CD4-positive, CD25-positive, alpha-beta regulatory T cell (primary cell): ENCODE data around the gene RAB6B. TPM values are rescaled to one million over a fixed set of nuclear protein-coding genes. Genes with fewer than 3 reads are reported as not detected.

ENCODE experiments used
- ATAC-seq, 2 donors: fragments of 150-1000 bp; cut with Tn5 transposase; one replicate each; pipeline ENCODE4 v1.10.0; 2021; ENCODE audit warnings: low read depth in 2 of 2, moderate number of reproducible peaks in 2 of 2, moderate library complexity in 1 of 2
- DNase-seq, 3 donors: peaks; one replicate each; pipeline versions ENCODE4 v3.0.0 to v3.0.0-alpha.2; 2012 to 2022; ENCODE audit warnings: mixed read lengths in 1 of 3
- H3K27ac ChIP-seq: one replicate; pipeline ENCODE4 v1.7.0; 2013; ENCODE audit warnings: mild to moderate bottlenecking, low read length; ENCODE audit not compliant: insufficient read depth, poor library complexity, severe bottlenecking
- H3K27me3 ChIP-seq: one replicate; pipeline ENCODE4 v1.7.0; 2013; ENCODE audit warnings: low read length; ENCODE audit not compliant: control insufficient read depth, insufficient read depth
- H3K36me3 ChIP-seq: one replicate; pipeline ENCODE4 v1.7.0; 2013; ENCODE audit warnings: mild to moderate bottlenecking, low read length, moderate library complexity; ENCODE audit not compliant: control insufficient read depth, insufficient read depth
- H3K4me1 ChIP-seq: 2 replicates; pipeline ENCODE4 v1.7.0; 2013; ENCODE audit warnings: mild to moderate bottlenecking, low read length; ENCODE audit not compliant: insufficient read depth, control insufficient read depth, poor library complexity, severe bottlenecking
- H3K4me3 ChIP-seq: one replicate; pipeline ENCODE4 v1.7.0; 2013; ENCODE audit warnings: low read depth, mild to moderate bottlenecking, low read length, moderate library complexity
- H3K9me3 ChIP-seq, 2 experiments: 1 replicate in 1 of 2; 2 replicates in 1 of 2; pipeline ENCODE4 v1.7.0; 2013; ENCODE audit warnings: low read length in 2 of 2, mild to moderate bottlenecking in 1 of 2, moderate library complexity in 1 of 2; ENCODE audit not compliant: control insufficient read depth in 2 of 2
- H3K27ac Mint-ChIP-seq, 3 donors: one replicate each; pipeline ENCODE4 v1.8.0; 2020 to 2022; ENCODE audit warnings: mild to moderate bottlenecking in 3 of 3, mixed read lengths in 3 of 3, moderate library complexity in 2 of 3
- H3K27me3 Mint-ChIP-seq: one replicate; pipeline ENCODE4 v1.8.0; 2022; ENCODE audit warnings: mild to moderate bottlenecking, mixed read lengths
- H3K36me3 Mint-ChIP-seq: one replicate; pipeline ENCODE4 v1.8.0; 2020; ENCODE audit warnings: mixed read lengths
- H3K4me1 Mint-ChIP-seq, 4 donors: one replicate each; pipeline ENCODE4 v1.8.0; 2020 to 2022; ENCODE audit warnings: mixed read lengths in 4 of 4, mild to moderate bottlenecking in 1 of 4
- H3K4me3 Mint-ChIP-seq, 4 donors: one replicate each; pipeline ENCODE4 v1.8.0; 2020 to 2022; ENCODE audit warnings: mild to moderate bottlenecking in 4 of 4, mixed read lengths in 4 of 4, moderate library complexity in 3 of 4
- H3K9me3 Mint-ChIP-seq, 7 donors: one replicate each; pipeline ENCODE4 v1.8.0; 2020 to 2022; ENCODE audit warnings: mixed read lengths in 7 of 7, mild to moderate bottlenecking in 3 of 7, moderate library complexity in 2 of 7
- polyA plus RNA-seq, 4 donors: library from polyadenylated mRNA; unstranded; fragments of 300-500 nt; fragmentation: Illumina TruSeq; gene quantifications; one replicate each; pipeline ENCODE4 v1.2.3, GENCODE V29; 2021
- total RNA-seq: library from RNA; stranded (reverse); gene quantifications from one replicate; pipeline ENCODE4 v1.2.3, GENCODE V29; 2022

The RAB6B gene
- total and polyA plus RNA-seq, 5 donors from 2014 or later, result 0.16 to 0.94 (median 0.31) TPM

- Mint-ChIP-seq H3K27ac (no peak overlapping the region), H3K4me3 (no peak overlapping the region), H3K27me3 (peaks cover 9% of the 10 kb centered on the region), H3K4me1 (peaks cover 0 to 4% (median 2%) of the 10 kb centered on the region in 4 donors), H3K36me3 (no peaks in the 10 kb centered on the region), H3K9me3 (no peaks in the 10 kb centered on the region)
- no peak overlapping the region for H3K27ac ChIP-seq
- H3K4me3 ChIP-seq, result no peak overlapping the region
- H3K9me3 ChIP-seq, result no peaks in the 10 kb centered on the region
- H3K27me3 ChIP-seq, result no peaks in the 10 kb centered on the region
- no peaks in the 10 kb centered on the region for H3K36me3 ChIP-seq
- no peaks in the 10 kb centered on the region for H3K4me1 ChIP-seq
- no peak for DNase-seq
- ATAC-seq, result no peak
Observed at GRCh38 chr3:133939463-133939835, 43.8 kb upstream of the RAB6B start.

- no peak overlapping the region for H3K4me3 ChIP-seq
Observed at GRCh38 chr3:133938770-133939462, 43.2 kb upstream of the RAB6B start.

GRCh38 chr3:133937756-133938601, 42.3 kb upstream of the RAB6B start:
- Mint-ChIP-seq H3K4me3 (no peak overlapping the region), H3K27me3 (peaks cover 9% of the 10 kb centered on the region), H3K9me3 (no peaks in the 10 kb centered on the region), H3K36me3 (no peaks in the 10 kb centered on the region), H3K4me1 (peaks cover 0 to 4% (median 2%) of the 10 kb centered on the region in 4 donors), H3K27ac (no peak overlapping the region)
- no peak for ATAC-seq
- Histone ChIP-seq H3K4me1 (no peaks in the 10 kb centered on the region), H3K27ac (no peak overlapping the region), H3K9me3 (no peaks in the 10 kb centered on the region), H3K27me3 (no peaks in the 10 kb centered on the region), H3K4me3 (no peak overlapping the region), H3K36me3 (no peaks in the 10 kb centered on the region)
- DNase-seq, result no peak

More at GRCh38 chr3:133938770-133939462, 43.2 kb upstream of the RAB6B start:
- Mint-ChIP-seq H3K9me3 (no peaks in the 10 kb centered on the region), H3K36me3 (no peaks in the 10 kb centered on the region), H3K4me1 (peaks cover 0 to 4% (median 2%) of the 10 kb centered on the region in 4 donors), H3K27ac (no peak overlapping the region), H3K4me3 (no peak overlapping the region), H3K27me3 (peaks cover 9% of the 10 kb centered on the region)
- no peaks in the 10 kb centered on the region for H3K36me3 ChIP-seq
- no peaks in the 10 kb centered on the region for H3K27me3 ChIP-seq
- H3K9me3 ChIP-seq, result no peaks in the 10 kb centered on the region
- ATAC-seq (no peak), DNase-seq (no peak)
- H3K27ac ChIP-seq, result no peak overlapping the region
- H3K4me1 ChIP-seq, result no peaks in the 10 kb centered on the region

DNA sequence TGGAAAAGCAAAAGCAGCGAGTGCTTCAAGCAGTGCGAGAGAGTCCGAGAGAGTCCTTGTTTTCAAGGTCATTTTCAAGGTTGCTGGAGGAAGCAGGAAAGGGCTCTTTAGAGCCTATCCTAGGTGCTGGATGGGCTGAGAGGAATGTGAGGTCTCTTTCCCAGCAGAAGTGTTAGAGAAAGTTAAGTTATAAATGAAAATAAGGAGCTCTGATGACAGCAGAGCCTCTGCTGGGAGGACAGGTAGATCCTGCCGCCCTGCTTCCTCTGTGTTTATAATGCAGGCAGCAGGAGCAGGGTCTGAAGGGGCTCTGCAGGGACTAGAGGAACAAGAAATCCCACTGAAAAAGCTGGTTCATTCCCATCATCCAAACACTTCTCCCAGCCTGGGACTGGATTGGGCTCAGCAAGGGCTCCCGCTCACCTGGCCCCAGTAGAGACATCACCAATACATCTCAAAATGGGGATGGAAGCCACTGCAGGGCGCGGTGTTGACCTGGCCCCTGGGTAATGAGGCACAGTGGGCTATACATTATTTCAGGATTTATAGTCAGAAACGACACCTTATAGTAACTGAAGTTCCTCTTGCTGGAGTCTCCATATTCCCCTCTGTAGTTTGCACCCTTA, 41.5 kb upstream of the RAB6B start:
- H3K27me3 Mint-ChIP-seq, result peaks cover 9% of the 10 kb centered on the region
- H3K36me3 ChIP-seq, result no peaks in the 10 kb centered on the region
- H3K4me1 Mint-ChIP-seq, result no peaks in the 10 kb centered on the region
- H3K4me3 ChIP-seq, result no peak overlapping the region
- H3K4me1 ChIP-seq, result no peaks in the 10 kb centered on the region
- H3K36me3 Mint-ChIP-seq, result no peaks in the 10 kb centered on the region
- no peaks in the 10 kb centered on the region for H3K27me3 ChIP-seq
- no peaks in the 10 kb centered on the region for H3K9me3 Mint-ChIP-seq
- H3K9me3 ChIP-seq, result no peaks in the 10 kb centered on the region
- ATAC-seq (no peak), DNase-seq (no peak)
- H3K27ac Mint-ChIP-seq, result no peak overlapping the region
- no peak overlapping the region for H3K4me3 Mint-ChIP-seq
- no peak overlapping the region for H3K27ac ChIP-seq

DNA sequence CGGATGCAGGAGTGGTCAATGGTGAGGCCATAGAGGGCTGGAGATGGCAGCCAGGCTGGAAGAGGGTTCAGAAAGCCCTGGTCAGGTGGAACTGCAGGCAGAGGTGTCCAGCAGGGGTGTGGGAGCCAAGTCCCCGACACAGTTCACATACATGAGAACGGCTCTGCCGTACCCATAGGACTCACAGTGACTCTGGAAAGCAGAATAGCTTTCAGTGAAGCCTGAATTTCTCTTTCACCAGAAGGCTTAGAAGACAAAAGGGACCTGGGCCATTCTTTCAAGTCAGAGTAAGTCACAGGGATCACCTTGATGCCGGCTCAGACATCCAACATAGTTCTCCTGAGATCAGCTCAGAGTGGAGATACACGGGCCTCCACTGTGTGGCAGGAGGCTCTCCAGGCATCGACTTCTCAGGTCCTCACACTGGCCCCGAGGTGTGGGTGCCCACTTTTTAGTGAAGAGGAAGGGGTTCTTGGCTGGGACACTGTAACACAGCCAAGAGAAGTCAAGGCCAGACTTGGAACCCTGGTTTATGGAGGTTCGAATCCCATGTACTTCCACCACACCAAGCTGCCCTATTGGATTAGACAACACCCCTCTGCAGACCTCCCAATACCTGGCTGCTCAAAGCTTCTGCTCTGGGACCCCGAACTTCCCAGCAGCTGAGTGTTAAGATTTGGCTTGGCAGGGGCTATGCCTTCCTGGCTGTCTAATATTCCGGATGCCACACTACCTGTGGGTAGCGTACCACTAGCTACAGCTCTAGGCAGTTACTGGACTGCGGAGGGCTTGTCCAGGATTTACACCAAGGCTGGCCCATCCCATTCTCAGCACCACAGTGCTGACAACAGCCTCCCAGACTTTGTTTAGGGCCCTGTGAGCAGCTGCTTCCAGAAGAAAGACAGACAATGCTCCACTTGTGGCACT, 40.4 kb upstream of the RAB6B start:
- Histone ChIP-seq H3K4me1 (no peaks in the 10 kb centered on the region), H3K27ac (no peak overlapping the region), H3K36me3 (no peaks in the 10 kb centered on the region), H3K4me3 (no peak overlapping the region), H3K27me3 (no peaks in the 10 kb centered on the region), H3K9me3 (no peaks in the 10 kb centered on the region)
- Mint-ChIP-seq H3K4me1 (no peaks in the 10 kb centered on the region), H3K27ac (no peak overlapping the region), H3K27me3 (peaks cover 9% of the 10 kb centered on the region), H3K36me3 (no peaks in the 10 kb centered on the region), H3K9me3 (no peaks in the 10 kb centered on the region), H3K4me3 (no peak overlapping the region)
- ATAC-seq (no peak), DNase-seq (no peak)

DNA sequence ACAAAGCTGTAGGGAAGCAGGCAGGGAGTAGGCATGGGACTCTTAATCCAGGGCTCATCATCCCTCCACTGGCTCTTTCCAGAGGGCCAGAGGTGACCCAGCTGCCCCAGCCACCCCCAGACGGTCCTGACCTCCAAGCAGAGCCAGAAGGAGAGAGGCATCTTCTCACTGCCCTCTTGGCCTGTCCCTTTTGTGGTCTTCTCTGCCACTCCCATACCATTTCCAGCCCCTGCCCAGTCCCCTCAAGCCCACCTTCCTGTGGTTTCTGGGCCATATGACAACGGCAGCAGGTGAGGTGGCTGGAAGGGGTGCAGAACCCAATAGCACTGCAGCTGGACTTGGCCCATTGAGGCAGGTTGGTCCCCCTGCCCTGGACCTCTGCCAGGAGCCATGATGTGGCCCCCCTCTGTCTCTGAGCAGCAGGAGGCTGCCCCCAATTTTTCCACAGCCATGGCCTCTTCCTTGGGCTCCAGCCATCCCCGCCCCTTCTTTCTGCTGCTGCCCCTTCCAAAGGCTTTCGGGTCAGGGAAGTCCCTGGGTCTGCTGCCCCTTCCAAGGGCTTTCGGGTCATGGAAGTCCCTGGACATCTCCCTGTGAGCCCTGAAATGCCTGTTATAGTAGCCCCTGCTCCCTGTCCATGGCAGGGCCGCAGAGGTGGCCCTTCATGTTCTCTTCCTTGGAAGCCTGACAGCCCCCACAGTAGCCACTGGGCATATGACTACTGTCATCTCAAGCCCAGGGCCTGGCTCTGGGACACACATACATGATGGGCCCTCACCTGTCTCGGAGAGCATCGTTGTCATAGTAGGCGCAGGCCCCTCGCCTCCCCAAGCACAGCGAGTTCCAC, 39.5 kb upstream of the RAB6B start:
- no peak for DNase-seq
- Histone ChIP-seq H3K36me3 (no peaks in the 10 kb centered on the region), H3K27ac (no peak overlapping the region), H3K4me1 (no peaks in the 10 kb centered on the region), H3K27me3 (no peaks in the 10 kb centered on the region), H3K4me3 (no peak overlapping the region), H3K9me3 (no peaks in the 10 kb centered on the region)
- Mint-ChIP-seq H3K9me3 (no peaks in the 10 kb centered on the region), H3K27me3 (peaks cover 16% of the 10 kb centered on the region), H3K4me3 (no peak overlapping the region), H3K4me1 (no peaks in the 10 kb centered on the region), H3K27ac (no peak overlapping the region), H3K36me3 (no peaks in the 10 kb centered on the region)
- ATAC-seq, result no peak
